GM21529 (cell line): ENCODE results near the gene ITGBL1.

Source experiments
- ATAC-seq: cut with Tn5 transposase; IDR thresholded peaks from one replicate; pipeline ENCODE4 v1.9.1; 2021; ENCODE audit not compliant: unreplicated experiment

The ITGBL1 gene

DNA sequence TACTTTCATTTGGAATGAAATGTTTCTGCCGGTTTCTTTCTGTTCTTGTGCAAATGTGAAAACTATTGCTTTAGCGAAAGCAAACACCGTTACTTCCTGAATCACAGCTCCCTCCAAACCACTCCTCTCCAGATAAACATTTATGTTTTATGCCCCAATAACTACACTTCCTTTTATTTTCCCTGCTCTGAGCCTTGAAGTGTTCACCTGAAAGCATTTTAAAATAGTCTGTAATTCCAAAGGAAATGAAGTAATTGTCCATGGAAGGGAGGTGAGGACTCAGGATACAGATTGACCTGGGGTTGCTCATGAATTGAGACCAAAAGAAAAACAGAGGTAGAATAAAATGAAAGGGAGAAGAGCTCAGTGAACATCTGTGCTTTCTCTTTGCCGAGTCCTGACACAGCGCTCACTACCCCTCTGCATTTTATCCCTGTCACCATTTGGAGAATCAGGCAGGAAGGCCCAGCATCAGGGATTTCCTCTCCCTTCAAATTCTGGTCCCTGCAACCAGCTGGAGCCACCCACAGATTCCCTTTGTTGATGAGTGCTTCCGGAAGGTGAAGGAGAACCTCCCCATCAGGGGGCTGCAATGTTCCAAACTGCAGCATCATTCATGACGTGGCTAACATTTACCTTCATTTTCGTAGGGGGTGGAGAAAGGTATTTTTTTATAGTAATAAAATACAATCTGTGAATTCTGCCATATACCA is 171.9 kb downstream of the ITGBL1 start:
- no peak for ATAC-seq

DNA sequence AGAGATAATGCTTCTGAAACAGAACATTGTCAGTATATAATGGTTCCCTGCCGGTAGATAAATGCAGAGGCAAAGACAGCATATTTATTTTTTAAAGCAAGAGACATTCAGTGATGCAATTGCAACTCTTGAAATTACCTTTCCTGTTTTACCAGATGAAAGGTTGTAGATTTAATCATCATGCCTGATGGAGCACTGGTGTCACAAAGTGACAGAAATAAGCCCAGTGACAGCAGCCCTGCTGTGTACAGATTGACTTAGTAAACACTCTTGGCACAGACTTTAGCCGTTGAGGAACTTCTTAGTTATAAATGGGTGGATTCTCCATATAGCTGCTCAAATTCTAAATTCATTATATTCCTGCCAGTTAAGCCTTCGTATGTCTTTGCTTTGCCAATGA is 172.5 kb downstream of the ITGBL1 start:
- ATAC-seq, result no peak

DNA sequence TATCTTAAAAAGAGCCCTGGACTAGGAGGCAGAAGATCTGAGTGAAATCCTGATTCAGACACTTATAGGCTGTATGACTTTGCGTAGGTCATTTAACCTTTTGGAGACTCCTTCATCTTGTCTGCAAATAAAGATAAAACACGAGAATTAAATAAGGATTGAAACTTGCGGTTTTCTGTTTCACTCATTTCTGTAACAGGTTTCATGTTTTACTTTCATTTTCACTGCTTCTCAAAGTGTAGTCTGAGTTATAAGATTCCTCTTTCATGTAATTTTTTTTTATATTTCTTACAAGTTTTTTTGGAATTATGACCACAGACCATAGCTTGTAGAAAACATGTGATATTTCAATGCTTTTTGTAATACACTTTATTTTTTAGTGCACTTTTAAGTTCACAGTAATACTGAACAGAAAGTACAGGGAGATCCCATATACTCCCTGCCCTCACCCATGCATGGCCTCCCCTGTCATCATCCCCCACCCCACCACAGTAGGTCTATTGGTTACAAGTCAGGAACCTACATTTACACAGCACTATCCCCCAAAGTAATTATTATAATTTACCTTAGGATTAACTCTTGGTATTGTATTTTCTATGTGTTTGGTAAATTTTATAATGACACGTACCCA is 174.6 kb downstream of the ITGBL1 start:
- peak; percentile 90 for ATAC-seq

DNA sequence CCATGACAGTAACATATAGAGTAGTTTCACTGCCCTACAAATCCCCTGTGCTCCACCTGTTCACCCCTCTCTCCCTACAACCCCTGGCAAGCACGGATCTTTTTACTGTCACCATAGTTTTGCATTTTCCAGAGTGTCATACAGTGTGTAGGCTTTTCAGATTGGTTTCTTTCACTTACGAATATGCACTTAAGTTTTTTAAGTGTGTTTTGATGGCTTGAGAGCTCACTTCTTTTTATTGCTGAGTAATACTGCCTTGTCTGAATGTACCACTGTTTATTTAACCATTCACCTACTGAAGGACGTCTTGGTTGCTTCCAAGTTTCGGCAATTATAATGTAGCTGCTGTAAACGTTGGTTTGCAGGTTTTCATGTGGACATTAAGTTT is 175.1 kb downstream of the ITGBL1 start:
- peak; percentile 27 for ATAC-seq

DNA sequence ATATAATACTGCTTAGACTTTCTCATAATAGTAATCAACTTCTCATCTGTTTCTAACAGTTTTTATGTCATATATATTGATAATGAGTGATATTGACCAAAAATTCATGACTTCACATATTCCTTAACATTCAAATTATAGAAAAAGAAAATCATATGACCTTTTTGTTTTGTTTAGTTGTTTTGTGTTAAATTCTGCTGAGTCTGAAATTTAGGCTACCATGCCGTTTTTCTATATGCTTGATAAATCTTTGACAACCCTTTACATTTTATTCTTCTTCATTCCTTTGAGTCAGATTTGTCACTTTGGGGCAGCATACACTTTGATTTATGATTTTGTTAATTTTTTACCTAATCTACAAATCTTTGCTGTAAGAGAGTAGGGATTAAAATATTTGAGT is 176.4 kb downstream of the ITGBL1 start:
- ATAC-seq, result no peak

DNA sequence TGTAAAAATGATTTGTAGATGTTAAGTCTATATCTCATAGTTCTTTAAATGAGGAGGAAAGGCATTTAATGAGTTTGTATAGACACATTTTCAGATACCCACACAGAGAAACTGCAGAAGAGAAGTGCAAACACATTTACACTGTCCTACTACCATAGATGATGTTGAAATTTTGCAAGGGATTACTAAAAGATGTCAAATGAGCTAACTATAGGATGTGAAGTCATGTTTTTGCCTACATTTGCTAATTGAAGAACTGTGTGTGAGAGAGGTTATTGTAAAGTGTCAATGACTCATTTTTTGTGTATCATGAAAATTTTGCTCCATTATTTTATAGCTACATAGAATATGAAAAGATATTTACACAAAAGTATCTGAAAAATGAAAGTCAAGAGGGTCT is 178.9 kb downstream of the ITGBL1 start:
- no peak for ATAC-seq

DNA sequence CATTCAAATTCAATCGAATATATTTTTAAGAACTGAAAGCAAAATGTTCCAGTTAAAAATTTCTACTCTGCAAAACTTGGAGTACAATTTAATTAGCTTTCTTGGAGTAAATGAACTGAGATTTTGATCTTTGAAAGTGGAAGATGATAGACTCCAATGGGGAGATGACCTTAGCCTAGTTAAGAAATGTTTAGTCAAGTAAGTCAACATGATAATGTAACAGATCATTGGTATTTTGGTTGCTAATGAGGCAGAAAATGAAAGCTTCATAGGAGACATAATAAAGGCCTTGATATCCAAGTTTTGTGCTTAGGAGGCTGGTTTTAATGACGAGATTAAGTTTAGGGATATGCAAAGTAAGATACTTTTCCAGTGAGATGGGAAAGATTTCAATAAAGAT is 181.7 kb downstream of the ITGBL1 start:
- ATAC-seq, result no peak

DNA sequence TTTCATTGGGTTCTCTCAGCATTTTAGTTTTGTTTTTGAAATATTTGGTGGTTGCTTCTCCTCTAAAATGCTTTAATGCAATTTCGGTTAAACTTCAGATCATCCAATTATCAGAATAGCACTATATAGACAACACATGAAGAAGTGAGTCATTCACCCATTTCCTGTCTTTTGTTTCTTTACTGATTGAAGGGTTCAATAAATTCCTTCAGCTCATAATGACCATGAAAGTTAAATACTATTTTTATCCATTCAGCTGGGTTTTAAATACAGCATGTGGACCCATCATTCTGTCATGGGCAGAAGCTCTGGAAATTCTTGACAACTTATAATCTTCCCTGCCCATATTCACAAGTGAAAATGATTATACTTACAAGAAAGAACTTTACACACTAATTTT is 187.2 kb downstream of the ITGBL1 start:
- no peak for ATAC-seq

DNA sequence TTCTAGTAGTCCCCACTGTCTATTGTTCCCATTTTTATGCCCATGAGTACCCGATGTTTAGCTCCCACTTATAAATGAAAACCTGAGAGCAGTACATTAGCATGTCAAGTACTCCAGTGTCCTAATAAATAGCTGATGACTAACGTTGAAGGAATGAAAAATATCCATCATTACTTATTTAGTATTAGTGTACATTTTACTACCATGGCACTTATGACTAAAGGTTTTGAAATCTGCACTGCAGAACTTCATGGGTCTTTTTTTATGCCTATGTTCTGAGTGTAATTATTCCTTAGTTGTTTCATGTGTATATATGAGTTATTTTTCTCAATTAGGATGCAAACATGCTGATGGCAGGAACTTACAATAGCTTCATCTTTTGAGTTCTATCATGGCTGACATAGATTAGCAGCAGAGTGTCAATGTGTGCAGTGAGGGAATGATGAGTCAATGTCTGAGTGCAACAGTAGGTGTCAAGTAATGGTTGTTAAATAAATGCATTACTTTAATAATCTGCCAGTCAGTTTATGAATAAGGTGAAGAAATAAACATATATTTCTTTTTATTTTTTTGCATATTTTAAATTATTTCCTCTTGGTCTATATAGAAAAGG is 188.4 kb downstream of the ITGBL1 start:
- no peak for ATAC-seq

DNA sequence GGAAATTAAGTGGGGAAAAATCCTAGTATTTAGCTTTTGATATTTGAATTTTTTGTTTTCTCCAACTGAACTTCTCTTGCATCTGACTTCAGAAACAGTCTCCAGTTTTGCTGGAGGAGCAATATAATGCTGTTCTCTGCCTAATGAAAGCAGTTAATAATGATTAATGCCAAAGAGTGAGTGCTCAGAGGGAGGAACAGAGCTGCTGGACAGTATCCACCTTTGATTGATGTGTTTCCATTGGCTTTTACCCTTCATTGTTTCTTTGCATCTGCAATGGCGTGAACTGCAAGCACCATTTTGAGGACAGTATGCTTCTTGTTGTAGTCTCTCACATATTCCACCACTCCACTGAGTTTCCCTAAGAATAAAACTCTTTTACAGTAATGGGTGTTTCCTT is 193.4 kb downstream of the ITGBL1 start:
- ATAC-seq, result no peak

DNA sequence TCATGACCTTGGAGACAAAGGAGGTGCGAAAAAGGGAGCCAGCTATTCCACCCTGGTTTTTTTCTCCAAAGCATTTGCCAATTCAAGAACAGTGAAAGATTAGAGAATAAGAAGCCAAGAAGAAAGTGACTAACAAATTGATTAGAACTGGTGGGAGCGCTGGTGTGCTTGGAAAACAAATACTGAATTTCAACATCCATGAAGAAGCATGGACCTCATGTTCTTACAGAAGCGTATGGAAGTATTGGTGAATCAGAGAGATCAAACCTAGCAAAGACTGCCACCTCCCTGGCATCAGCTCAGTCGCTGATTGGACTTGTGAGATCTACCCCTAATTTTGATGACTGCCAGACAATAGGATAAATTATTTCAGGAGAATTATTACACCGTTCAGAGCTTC is 195.3 kb downstream of the ITGBL1 start:
- ATAC-seq, result no peak

DNA sequence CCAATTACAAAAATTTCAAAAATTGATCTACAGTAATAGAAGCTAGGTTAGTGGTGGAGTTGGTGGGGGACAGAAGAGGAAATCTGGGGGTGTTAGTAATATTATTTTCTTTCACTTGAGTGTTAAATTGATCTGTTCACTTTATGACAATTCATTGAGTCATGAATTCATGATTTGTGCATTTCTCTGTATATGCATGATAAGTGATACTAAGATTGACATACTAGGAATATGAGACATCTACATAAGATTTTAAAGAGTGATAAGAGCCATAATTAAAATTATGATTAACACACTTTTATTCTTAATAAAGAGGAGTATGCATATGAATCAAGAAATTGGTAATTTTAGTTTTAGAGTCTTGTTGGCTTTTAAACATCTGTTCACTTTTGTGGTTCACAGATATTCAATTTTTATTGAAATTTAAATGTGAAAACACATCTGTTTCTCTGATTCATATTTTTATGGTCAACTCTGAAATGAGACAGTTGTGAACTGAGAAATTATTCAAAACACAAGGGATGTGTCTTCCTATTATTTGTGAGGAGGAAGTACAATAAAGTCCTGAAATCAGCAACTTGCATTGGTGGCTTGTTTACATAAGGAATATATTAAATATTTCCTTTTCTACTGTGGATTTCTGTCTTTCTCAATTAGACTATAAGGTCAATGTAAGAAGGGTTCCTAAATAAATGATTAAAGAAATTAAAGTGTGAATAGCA is 196.5 kb downstream of the ITGBL1 start:
- no peak for ATAC-seq

DNA sequence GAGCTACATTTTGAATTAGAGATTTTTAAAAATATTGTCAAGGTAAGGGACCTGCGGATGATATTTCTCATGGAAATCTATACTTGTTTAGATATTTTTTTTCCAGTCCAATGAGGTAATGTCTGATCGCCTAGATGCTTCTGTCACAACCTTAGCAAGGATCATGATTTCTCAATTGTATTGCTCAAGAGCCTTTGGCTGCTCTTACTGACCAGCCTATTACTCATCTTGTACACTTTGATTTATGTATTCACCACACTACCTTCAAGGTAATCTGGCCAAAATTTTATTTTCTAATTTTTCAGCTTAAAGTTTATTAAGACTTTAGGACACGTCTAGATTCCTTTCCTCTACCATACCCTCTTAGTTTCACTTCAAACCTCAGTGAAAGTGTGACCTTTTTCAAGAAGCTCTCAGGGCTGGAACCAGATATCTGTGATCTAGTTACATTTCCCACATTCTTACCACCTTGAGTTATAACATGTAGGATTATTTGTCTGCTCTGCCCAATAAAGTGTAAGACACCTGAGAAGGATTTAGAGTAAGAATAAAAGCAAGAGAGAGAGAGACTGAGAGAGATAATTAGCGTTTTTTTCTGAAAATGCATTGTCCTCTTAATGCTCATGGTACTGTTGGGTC is 197.1 kb downstream of the ITGBL1 start:
- ATAC-seq, result no peak

DNA sequence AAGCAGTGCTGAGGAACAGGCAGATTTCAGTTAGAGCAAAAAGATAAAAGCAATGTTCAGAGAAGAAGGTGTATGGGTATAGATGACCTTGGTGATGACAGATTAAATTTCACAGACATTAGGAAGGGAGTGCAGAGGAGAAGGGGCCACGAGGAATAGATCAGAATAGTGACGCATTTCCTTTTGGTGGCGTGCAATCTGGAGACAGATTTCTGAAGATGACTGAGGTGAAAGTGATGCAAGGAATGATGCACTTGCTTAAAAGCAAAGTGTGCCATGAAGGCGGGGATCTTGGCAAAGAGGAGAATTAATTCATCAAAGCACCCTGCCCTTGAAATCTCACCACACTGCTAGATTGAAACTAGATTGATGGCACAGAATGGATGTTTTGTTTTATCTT is 202.4 kb downstream of the ITGBL1 start:
- no peak for ATAC-seq

DNA sequence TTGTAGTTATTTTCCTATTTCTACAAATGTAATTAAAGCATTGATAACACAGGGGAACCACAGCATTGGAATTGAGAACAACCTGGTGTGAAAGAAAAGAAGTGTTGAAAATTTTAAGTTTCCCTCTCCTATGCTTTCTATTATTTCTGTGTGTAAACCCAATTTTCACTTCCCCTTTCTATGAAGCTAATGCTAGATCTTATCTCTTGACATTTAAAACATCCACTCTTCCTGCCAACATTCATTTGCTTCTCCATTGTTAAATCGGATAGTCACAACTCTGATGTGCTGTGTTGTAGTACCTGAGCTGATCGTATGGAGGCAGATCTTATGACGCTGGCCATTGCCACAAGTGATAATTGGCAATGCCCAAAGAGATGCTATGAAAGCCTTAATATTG is 203.0 kb downstream of the ITGBL1 start:
- ATAC-seq, result peak; percentile 79

DNA sequence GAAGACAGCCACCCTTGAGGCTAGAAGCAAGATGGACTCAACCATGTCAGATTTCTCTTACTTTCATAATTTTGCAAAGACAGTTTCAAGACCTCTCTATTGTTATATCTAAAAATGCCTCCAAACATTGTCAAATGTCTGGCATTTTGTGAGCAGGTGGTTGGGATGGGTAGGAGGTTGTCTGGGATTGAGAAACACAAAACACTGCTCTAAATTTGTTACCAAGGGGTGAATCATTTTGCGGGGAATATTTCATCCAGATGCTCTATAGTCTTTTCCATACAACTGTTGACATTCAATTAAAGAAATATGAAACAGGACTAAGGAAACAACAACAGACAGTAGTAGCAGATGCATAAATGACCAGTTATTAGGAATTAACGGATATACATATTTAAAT is 208.2 kb downstream of the ITGBL1 start:
- no peak for ATAC-seq

DNA sequence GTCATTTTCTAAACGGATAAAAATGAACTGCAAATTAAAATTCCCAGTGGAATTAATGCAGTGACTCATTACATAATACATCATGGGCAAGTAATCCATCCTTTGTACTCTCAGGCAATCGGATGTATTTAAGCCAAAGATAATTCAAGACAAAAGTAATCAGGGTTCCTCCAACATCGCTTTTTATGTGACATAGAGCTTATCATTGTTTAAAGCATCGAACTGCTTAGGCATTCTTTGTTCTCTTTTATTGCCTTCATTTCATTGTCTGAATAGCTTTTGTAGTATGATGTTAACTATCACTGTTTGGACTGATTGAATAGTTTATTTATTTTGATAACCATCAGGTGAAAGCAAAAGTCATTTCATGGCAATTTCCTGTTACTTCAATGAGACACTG is 209.4 kb downstream of the ITGBL1 start:
- ATAC-seq, result no peak

DNA sequence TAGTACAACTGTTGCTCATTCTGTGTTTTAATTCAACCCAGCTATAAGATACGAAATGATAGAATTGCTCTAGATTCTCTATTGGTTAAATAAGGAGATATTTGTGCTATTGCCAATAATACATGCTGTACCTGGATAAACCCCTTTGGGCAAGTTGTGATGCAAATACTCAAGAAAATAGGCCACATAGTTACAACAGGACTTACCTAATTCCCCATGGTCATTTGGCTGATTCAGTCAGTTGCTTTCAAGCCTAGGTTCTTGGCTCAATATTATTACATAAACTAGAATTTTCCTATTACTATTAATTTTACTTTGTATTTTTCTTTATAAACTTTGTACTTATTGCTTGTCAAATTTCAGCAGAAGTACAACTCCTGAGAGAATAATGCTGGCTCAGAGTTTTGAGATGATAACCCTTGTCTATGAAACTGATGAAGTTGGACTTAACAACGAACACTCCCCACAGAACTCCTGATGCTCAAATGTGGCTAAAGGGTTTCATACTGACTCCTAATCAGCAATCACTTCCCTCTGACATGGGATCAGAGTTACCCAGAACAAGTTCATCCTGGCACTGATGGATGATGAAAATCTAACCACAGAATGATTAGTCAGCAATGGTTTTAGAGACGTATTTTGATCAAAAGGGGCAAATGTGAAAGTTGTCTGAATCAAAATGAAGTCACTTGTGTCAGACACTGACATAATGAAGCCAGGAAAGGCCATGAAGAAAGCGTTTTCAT is 221.1 kb downstream of the ITGBL1 start:
- no peak for ATAC-seq

DNA sequence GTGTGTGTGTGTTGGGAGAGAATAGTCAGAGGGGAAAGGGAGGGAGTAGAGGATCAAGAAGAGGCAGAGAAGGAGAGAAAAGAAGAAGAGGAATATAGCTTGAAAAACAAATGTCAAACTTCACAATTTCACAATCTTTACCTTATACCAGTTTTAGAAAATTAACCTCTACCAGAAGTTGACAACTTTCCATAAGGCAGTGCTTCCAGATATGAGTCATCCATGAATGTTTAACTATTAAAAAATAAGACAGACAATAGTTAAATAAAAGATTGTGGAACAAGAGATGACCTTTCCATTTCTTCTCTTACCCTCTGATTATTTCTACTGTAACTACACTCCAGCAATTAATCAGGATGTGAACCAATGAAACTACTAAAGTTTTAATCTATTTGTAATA is 229.4 kb downstream of the ITGBL1 start:
- no peak for ATAC-seq

DNA sequence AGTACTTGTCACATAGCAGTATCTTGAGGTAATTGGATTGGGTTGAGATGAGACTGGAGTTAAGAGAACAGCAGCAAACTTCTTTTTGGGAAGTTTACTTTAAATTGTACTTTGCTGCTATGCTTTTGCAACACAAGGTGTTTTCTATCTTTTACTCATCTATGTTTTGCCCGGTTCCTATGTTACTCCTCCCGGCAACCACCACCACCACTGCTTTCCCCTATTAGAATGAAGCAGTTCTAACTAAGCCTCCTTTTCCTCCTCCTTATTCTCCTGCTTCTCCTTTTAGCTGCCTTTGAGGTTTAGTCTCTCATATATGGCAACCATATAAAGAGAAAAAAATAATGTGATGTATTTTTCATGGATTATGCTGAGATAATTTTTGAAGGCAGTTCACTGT is 233.5 kb downstream of the ITGBL1 start:
- ATAC-seq, result no peak

DNA sequence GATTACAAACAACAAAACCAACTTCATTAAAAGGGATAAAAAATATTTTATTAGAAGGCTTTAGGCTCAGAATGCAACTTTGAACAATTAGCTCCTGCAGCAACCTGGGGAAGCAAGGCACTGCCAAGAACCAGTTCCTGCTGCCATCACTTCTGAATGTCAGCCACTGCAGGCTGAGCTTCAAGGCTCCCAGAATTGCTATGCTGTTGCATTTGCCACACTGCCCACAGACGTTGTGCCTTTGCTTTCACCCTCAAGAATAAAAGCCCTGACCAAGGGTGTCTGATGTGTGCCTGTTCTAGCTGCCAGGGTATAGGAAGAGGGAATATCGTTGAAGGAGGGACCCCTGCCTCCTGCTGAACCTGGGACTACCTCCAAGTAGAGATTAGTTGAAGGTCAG is 238.4 kb downstream of the ITGBL1 start:
- no peak for ATAC-seq
